ENCODE results near the gene POLN. TPM values are rescaled to one million over a fixed set of nuclear protein-coding genes. Genes with fewer than 3 reads are reported as not detected.

POLN gene
- total and polyA plus RNA-seq, 2 of the 4 experiments (the other 2 are of a cell fraction), result 0.63 to 0.72 TPM

GRCh38 chr4:2245787-2246275 is 3.9 kb upstream of the POLN start:
- dilution Hi-C loops (cut with HindIII; ENCODE audit: low sequenced_read_pairs, unreplicated experiment), result no loop called here
- no peak overlapping the region for H2AK5ac ChIP-seq (ENCODE audit: low read depth, low read length)

More at GRCh38 chr4:2245787-2246275, 3.9 kb upstream of the POLN start:
- H3K4ac ChIP-seq (ENCODE audit: low read depth, low read length), result no peak overlapping the region
- intact Hi-C loops (cut with micrococcal nuclease) (no loop called here), in situ Hi-C loops (cut with MboI; ENCODE audit: low sequenced_read_pairs) (no loop called here)
- H4K20me1 ChIP-seq (ENCODE audit: insufficient read depth, low read length), result peaks cover 10% of the 10 kb centered on the region; the same call in 1 of the 2 replicates
- no peak overlapping the region for H2BK15ac ChIP-seq (ENCODE audit: low read depth, low read length)
- H2BK120ac ChIP-seq (ENCODE audit: low read depth, low read length), result no peak overlapping the region
- no peak overlapping the region for H3K14ac ChIP-seq (replicated peaks; ENCODE audit: low read depth, low read length)
- no peak overlapping the region for H3K4me2 ChIP-seq (ENCODE audit: low read depth, low read length)
- H3K23ac ChIP-seq (ENCODE audit: low read depth, low read length), result no peak overlapping the region
- no peaks in the 10 kb centered on the region for H3K27me3 ChIP-seq (ENCODE audit: control insufficient read depth, insufficient read depth, low read length)
- no peak overlapping the region for H2AFZ ChIP-seq (replicated peaks; ENCODE audit: low read length, poor library complexity)
- no peaks in the 10 kb centered on the region for H3K9me3 ChIP-seq (ENCODE audit: control insufficient read depth, insufficient read depth, low read length)
- POLR2A ChIA-PET (ENCODE audit: unreplicated experiment), result no interaction called here
- DNase-seq (no peak), ATAC-seq (ENCODE audit: low read depth) (no peak)
- 0 out of 4 replicates have a peak, but pooled peaks cover 2 to 7% of the 10 kb centered on the region in 2 experiments for H3K79me1 ChIP-seq (ENCODE audit: low read depth in 1 of 2, low read length in 2 of 2)
- 71% methylated on average over 4 of the region's 7 CpGs; no CpG with 5 or more reads in 1 of the 2 experiments for WGBS, 2 experiments (ENCODE audit: extremely low coverage in 2 of 2, insufficient read length in 1 of 2)
- CTCF ChIA-PET, result no interaction called here
- H3K9me1 ChIP-seq (ENCODE audit: insufficient read depth, low read length), result 0 out of 2 replicates have a peak, but pooled peaks cover 3% of the 10 kb centered on the region
- no peak overlapping the region for H4K8ac ChIP-seq (ENCODE audit: low read depth in 2 of 2, low read length in 2 of 2)
- no peak for TF ChIP-seq RCOR1 (IDR thresholded peaks at IDR 0.05; ENCODE audit: insufficient replicate concordance, low read length)
- TF ChIP-seq RFX5 (IDR thresholded peaks at IDR 0.05; ENCODE audit: low read depth, low read length), result no peak
- TF ChIP-seq SMC3 (IDR thresholded peaks at IDR 0.05; ENCODE audit: low read depth, low read length), result no peak
- TF ChIP-seq MAFK (IDR thresholded peaks at IDR 0.05; ENCODE audit: low read depth, low read length), result no peak
- TF ChIP-seq FOS (IDR thresholded peaks at IDR 0.05; ENCODE audit: low read depth, low read length), result no peak
- no peak for TF ChIP-seq RAD21 (IDR thresholded peaks at IDR 0.05; ENCODE audit: low read length)
- TF ChIP-seq MAZ (IDR thresholded peaks at IDR 0.05; ENCODE audit: borderline replicate concordance, low read depth, low read length), result no peak
- no peak for TF ChIP-seq CTCF (conservative IDR thresholded peaks at IDR 0.05; ENCODE audit: low read depth, low read length)
- no peak for TF ChIP-seq NFE2L2 (IDR thresholded peaks at IDR 0.05; ENCODE audit: low read depth, low read length)
- TF ChIP-seq MXI1 (IDR thresholded peaks at IDR 0.05; ENCODE audit: borderline replicate concordance, low read depth, low read length), result no peak
- TF ChIP-seq CHD1 (IDR thresholded peaks at IDR 0.05; ENCODE audit: low read depth, low read length), result no peak
- H3K9ac ChIP-seq (ENCODE audit: low read depth, low read length), result no peak overlapping the region
- H3K18ac ChIP-seq (ENCODE audit: low read depth, low read length), result no peak overlapping the region
- H4K5ac ChIP-seq (ENCODE audit: low read depth, low read length), result no peak overlapping the region
- no peak overlapping the region for H2AK9ac ChIP-seq (replicated peaks; ENCODE audit: low read depth, low read length, poor library complexity)
- H4K91ac ChIP-seq (ENCODE audit: insufficient read depth, low read depth, low read length), result no peak overlapping the region
- no TSS peak for BruUV-seq (replicated peaks)
- H3K56ac ChIP-seq (ENCODE audit: extremely low read depth, insufficient read depth, low read length), result no peak overlapping the region
- H3K27ac ChIP-seq (ENCODE audit: insufficient read depth, low read length), result no peak overlapping the region
- H2BK20ac ChIP-seq (ENCODE audit: low read depth, low read length), result no peak overlapping the region
- H2BK5ac ChIP-seq (ENCODE audit: low read depth, low read length, poor library complexity, severe bottlenecking), result no peak overlapping the region
- peaks cover 3% of the 10 kb centered on the region; the same call in 1 of the 2 replicates for H3K4me1 ChIP-seq (ENCODE audit: control insufficient read depth, insufficient read depth, low read length)
- no peak overlapping the region for H3K4me3 ChIP-seq (ENCODE audit: insufficient read depth, low read depth, low read length)
- peaks cover 25% of the 10 kb centered on the region; the same call in 1 of the 2 replicates for H3K36me3 ChIP-seq (ENCODE audit: control insufficient read depth, insufficient read depth, low read length)

Data from IMR-90 (cell line).